GM18867 (cell line): ENCODE data around the gene COPS7A.

Experiments
- ATAC-seq: cut with Tn5 transposase; IDR thresholded peaks from one replicate; pipeline ENCODE4 v1.9.1; 2021; ENCODE audit warnings: mild to moderate bottlenecking, moderate library complexity; ENCODE audit not compliant: unreplicated experiment

Gene COPS7A

DNA sequence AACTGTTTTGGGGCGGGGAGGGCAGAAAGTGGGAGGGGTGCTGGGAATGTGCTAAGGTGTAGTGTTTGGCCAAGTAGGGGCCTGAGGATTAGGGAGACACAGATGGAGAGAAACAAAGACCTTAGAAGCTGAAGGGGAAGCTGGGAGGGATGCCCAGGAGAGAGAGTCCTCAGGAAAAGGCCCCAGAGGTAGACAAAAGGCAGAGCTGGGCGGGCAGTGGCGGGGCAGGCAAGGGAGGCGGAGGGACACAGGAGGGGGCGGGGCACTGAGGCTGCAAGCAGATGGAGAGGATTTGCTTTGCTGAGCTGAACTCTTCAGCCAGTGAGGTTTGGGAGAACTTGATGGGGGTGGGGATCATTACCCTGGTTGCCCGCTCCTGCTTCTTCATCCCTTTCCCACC, 45.1 kb downstream of the COPS7A start:
- ATAC-seq: no peak

- no peak for ATAC-seq
These were observed 45.8 kb downstream of the COPS7A start for GRCh38 chr12:6769666-6770065.

- ATAC-seq: no peak
These were observed 46.2 kb downstream of the COPS7A start for GRCh38 chr12:6770094-6770493.

DNA sequence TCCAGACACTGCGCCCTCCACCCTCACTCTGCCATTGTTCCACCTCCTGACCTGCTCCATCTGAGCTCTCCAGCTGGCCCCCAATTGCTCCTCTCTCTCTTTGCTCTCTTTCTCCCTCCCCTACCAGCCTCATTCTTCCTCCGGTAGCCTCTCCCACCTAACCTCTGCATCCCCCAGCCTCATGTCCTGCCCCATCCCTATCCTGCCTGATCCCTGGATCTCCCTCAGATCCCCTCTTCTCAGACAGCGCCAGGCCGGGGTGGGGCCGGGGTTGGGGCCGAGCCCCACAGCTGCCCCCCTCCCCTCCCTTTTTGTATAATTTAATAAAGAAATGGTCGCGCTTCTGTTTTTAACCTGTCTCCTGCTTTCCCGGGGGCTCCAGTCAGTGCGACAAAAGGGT, 46.8 kb downstream of the COPS7A start:
- ATAC-seq: no peak

DNA sequence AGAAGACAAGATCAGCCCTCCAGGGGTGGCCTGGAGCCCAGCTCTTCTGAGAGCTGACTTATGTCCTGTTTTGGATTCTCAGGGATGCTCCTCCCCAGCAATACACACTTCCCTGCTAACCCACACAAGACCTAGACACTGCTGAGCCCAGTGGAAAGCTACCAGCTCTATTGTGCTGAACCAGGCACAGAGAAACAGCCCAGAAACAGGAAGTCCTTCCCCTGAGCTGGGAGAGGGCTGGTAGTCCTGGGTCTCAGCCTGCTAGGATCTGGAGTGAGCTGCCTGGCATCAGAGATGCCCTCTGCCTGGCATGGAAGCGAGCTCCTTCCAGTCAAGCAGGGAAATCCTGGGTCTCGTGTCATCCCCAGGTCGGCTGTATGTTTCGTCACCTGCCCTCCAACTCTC, 47.2 kb downstream of the COPS7A start:
- ATAC-seq: no peak

DNA sequence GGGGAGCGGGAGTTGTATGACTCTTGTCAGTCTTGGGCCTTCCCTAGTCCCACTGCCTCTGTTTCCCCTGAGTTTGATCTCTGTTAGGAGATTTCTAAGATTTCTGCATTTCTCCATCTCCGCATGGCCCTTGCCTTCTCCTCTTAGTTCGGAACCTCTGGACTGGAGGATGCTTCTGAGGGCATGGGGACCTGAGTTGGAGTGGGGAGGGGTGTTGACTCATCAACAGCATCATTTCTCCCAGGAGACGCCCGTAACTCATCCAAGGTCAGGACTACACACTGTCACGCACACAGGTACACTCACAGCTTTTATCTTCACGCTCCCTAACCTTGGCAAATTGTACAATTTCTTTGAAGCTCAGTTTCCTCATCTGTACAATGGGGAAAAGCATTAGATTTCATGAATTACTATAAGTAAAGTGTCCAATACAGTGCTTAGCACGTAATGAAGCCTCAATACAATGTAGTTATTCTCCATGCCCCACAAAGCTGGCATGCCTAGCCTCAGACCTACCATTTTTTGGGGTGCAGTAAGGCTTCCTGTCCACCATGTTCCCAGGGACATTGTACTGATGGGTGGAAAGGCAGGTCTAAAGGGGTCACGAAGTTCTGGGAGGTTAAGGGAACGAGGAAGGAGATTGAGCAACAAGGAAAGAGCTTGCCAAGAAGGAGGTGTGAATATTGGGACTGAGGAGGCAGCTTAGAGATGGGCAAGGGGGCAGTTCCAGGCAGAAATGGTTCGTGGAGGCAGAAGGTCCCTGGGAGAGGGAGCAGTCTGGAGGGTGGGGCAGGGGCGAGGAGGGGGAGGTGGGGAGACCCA, 47.9 kb downstream of the COPS7A start:
- no peak for ATAC-seq

DNA sequence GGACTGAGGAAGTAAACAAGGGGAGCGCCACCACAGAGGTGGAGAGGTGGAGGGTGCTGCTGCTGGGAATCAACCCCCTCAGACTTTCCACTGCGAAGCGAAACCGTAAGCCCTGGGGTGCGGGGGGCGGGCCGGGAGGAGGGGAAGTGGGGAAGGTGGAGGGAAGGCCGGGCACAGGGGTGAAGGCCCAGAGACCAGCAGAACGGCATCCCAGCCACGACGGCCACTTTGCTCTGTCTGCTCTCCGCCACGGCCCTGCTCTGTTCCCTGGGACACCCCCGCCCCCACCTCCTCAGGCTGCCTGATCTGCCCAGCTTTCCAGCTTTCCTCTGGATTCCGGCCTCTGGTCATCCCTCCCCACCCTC, 48.5 kb downstream of the COPS7A start, which contains the start of gene LAG3:
Gene LAG3 (plus strand): TSS at position 190 of the 365 bp plus-strand sequence. CDS start 333 bp downstream, outside the sequence.
- ATAC-seq: no peak

DNA sequence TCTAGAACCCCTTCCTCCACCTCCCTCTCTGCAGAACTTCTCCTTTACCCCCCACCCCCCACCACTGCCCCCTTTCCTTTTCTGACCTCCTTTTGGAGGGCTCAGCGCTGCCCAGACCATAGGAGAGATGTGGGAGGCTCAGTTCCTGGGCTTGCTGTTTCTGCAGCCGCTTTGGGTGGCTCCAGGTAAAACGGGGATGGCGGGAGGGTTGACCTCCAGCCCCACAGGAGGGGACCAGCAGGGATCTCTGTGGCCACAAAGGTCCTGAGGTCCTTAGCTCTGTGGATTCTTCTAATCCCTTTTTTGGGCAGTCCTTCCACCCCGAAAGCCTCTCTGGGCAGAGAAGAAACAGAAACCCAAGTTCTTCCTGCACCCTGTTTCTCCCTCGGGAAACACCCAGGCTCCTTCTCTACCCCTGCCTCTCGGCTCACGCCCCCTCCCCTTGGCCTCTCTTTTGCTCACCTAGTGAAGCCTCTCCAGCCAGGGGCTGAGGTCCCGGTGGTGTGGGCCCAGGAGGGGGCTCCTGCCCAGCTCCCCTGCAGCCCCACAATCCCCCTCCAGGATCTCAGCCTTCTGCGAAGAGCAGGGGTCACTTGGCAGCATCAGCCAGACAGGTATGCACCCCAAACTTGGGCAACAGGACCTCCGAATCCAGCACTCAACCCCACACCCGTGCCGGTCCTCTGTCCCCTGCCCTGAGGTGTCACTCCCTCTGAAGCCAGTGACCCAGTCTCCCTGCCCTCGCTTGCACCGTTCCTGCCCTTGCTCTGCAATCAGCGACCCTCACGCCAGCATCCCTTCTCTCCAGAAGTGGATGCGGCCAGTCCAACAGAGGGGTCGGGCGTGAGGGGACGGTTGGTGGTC, 49.1 kb downstream of the COPS7A start:
- no peak for ATAC-seq

DNA sequence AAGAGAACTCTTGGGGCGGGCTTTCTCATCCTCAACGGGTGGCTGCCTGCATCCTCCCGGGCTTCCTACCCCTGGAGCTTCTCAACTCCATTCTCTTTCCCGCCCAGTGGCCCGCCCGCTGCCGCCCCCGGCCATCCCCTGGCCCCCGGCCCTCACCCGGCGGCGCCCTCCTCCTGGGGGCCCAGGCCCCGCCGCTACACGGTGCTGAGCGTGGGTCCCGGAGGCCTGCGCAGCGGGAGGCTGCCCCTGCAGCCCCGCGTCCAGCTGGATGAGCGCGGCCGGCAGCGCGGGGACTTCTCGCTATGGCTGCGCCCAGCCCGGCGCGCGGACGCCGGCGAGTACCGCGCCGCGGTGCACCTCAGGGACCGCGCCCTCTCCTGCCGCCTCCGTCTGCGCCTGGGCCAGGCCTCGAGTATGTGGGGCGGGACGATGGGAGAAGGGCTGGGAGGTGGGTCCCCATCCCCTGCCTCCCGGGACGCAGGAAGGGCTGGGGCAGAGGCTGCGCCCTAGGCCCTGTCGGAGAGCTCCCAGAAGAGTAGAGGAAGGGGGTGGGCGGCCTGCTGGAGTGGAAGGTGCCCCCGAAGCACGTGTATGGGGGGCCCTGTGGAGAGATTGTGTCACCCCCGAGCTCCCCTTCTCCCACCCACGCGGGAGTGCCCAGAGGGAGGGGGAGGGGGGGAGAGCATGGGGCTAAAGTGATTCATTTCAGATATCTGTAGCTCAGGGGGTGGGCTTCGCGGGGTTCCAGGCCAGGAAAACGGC, 49.9 kb downstream of the COPS7A start:
- ATAC-seq: no peak

DNA sequence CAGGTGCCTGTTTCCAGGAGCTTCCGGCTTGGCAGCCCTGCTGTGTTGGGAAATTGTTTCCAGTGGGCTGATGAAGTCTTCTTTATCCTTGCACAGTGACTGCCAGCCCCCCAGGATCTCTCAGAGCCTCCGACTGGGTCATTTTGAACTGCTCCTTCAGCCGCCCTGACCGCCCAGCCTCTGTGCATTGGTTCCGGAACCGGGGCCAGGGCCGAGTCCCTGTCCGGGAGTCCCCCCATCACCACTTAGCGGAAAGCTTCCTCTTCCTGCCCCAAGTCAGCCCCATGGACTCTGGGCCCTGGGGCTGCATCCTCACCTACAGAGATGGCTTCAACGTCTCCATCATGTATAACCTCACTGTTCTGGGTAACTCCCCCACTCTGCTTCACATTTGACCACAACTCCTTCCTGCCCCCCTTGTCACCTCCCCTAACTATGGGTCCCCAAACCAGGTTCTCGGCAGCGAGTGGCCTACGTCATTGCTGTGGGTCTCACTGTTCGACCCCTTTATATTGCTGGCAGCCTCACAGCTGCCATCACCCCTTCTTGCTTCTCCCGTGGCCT, 50.7 kb downstream of the COPS7A start:
- no peak for ATAC-seq

- ATAC-seq: no peak
These were observed 51.6 kb downstream of the COPS7A start for GRCh38 chr12:6775185-6776174.

DNA sequence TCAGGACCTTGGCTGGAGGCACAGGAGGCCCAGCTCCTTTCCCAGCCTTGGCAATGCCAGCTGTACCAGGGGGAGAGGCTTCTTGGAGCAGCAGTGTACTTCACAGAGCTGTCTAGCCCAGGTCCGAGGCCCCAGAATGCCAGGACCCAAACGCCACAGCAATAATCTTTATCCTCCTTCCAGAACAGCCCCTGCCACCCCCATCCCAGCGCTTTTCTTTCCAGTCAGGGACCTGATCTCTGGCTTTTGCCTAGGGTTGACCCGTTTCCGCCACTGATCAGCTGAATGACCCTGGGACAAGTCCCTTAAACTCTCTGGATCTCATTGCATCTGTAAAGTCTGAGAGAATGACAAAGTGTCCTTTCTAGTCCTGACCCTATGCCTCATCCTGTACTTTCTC, 53.5 kb downstream of the COPS7A start:
- no peak for ATAC-seq

DNA sequence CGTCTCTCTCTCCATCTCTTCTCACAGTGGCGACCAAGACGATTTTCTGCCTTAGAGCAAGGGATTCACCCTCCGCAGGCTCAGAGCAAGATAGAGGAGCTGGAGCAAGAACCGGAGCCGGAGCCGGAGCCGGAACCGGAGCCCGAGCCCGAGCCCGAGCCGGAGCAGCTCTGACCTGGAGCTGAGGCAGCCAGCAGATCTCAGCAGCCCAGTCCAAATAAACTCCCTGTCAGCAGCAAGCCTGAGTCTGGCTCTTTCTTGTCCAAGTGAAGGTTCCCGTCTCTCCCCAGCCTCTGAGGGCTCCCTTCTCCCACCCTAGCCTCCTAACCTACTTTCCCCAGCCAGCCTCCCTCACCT, 54.3 kb downstream of the COPS7A start:
- no peak for ATAC-seq

DNA sequence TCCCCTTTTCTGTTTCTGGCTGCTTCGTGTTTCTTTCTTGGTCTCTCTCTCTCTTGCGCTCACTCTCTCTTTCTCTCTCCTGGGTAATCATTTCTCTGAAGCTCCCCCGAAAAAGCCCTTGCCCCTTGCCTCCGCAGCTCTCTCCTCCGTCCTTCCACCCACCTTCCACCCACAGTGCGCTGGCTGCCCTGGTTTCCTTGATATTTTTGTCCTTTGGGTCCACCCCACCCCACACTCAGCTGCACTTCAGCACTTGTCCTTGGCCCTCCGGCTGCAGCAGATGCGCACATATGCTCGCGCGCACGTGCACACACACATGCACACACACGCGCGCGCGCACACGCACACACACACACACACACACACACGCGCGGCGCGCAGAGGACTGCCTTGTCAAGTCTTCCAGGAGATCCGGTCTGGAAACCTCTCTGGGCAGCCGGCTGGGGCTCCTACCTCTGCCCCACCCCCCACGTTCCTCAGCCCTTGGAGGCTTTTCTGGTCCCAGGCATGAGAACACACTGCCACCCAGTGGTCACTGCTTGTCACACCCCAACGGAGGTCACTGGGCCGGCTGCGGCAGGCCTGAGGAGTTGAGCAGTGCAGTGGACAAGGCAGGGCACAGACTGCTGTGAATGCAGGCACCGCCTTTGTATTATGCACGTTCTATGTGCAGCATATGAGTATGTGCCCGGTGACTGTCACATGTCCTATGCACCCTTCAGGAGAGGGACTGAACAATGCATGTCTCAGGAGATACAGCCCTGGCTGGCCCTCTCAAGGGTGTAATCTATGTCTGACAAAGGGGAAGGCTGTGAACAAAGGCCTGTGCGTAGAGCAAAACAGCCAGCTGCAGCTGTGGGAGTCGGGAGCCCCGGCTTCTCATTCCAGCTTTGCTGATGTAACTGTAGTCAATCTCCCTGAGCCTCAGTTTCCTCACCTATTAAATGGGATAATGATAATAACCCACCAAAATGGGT, 55.0 kb downstream of the COPS7A start:
- peak; percentile 80 for ATAC-seq

DNA sequence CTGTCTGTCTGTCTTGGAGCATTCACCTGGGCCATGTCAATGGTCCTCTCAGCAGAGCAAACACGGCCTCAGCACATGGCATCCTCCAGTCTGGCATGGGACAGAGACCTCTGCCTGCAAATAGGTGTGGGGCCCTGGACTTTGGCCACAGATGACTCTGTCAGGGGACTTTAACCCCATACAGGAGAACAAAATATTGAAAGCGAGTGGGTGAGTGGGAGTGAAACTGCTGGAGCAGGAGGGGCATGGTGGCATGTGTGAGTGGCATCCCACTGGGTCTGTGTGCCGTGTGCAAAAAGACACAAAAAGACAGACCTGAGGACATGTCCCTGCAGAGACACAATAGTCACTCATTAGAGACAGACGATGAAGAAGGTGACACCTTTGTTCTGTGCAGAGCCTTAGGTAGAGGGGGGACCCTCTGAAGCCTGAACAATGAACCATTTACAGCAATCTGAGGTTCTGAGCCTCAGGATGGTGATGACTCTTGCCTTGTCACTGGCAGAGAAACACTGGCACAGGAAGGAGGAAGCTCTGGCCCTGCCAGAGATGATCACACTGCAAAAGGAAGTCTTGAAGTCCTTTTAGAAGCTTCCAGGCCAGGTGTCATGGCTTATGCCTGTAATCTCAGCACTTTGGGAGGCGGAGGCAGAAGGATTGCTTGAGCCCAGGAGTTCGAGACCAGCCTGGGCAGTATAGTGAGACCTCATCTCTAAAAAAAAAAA, 56.0 kb downstream of the COPS7A start:
- ATAC-seq: no peak

- no peak for ATAC-seq
These were observed 56.7 kb downstream of the COPS7A start for GRCh38 chr12:6780573-6780972.
